A549 (cell line): ENCODE measurements around the gene RGL3.
A peak's percentile ranks its signal among the peaks of the same experiment; 100 is the strongest.

Source experiments
- CBX2 ChIP-seq: fragments of 200-600 bp; sonication (generic); IDR thresholded peaks from 2 replicates; pipeline ENCODE4 v1.6.1; 2016; ENCODE audit warnings: low read depth, mild to moderate bottlenecking, borderline replicate concordance
- MAX ChIP-seq: IDR thresholded peaks from 2 replicates; pipeline ENCODE4 v1.6.1; 2012
- POLR2A ChIP-seq: IDR thresholded peaks from 2 replicates; pipeline ENCODE4 v1.6.1; 2012; ENCODE audit warnings: mild to moderate bottlenecking, low read length
- TF ChIP-seq, protein P1 (sequence below): fragments of >200 bp; sonication (Bioruptor Twin); formaldehyde crosslinking; IDR thresholded peaks from 3 replicates; pipeline ENCODE4 v1.5.1; 2016

DNA sequence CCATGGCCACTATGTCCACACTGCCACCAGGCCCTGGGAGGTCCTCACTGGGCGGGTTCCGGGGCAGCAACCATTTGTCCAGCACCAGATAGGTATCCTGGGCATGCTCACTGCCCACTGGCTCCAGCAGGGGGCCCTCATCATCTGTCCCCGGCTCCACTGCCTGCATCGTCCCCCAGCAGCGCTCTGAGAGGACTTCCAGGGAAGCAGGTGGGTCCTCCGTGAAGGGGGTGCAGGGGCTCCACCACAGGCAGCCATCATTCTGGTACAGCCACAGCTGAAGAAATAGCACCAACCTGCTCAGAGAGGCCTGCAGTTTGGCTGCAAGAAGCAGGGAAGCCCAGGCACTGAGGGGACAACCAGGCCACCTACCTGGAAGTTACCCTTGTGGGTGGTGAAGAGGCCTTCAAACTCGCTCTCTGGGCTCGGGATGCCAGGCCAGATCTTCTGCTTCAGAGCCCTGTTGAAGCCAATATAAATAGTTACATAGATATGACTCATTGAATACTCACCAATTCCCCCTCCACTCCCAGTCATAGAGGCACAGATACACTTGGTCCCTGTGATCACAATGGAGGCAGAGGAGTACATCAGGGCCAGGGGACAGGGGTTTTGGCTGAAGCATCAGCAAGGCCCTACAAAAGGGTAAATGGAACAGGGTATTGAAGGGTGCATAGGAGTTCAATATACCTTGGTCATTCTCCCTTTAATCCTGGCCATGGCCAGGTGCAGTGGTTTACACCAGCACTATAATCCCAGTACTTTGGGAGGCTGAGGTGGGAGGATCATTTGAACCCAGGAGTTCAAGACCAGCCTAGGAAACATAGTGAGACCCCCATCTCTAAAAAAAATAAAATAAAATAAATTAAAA is 40.6 kb downstream of the RGL3 start:
- TF ChIP-seq, protein P1, sequence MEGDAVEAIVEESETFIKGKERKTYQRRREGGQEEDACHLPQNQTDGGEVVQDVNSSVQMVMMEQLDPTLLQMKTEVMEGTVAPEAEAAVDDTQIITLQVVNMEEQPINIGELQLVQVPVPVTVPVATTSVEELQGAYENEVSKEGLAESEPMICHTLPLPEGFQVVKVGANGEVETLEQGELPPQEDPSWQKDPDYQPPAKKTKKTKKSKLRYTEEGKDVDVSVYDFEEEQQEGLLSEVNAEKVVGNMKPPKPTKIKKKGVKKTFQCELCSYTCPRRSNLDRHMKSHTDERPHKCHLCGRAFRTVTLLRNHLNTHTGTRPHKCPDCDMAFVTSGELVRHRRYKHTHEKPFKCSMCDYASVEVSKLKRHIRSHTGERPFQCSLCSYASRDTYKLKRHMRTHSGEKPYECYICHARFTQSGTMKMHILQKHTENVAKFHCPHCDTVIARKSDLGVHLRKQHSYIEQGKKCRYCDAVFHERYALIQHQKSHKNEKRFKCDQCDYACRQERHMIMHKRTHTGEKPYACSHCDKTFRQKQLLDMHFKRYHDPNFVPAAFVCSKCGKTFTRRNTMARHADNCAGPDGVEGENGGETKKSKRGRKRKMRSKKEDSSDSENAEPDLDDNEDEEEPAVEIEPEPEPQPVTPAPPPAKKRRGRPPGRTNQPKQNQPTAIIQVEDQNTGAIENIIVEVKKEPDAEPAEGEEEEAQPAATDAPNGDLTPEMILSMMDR = peak; percentile 46
- TF ChIP-seq CBX2 (no peak), MAX (no peak; the same call in 1 of the 2 replicates), POLR2A (no peak)
